Body of pancreas (tissue), 4 donors: ENCODE data around the gene CDHR5. TPM values are rescaled to one million over a fixed set of nuclear protein-coding genes. Genes with fewer than 3 reads are reported as not detected.
A peak's percentile ranks its signal among the peaks of the same experiment; 100 is the strongest.

Experiments
- ATAC-seq: fragments of 150-250 bp; one replicate; pipeline ENCODE4 v1.9.1; 2016
- DNase-seq, 4 donors: peaks; one replicate each; pipeline ENCODE4 v3.0.0-alpha.2; 2019
- H3K27ac ChIP-seq, 4 donors: fragments of 200-600 bp; sonication (generic); 1 replicate in 3 of 4; 2 replicates in 1 of 4; pipeline versions ENCODE4 v1.5.1 to v1.6.1; 2016 to 2019; ENCODE audit warnings: mild to moderate bottlenecking in 1 of 4, mixed read lengths in 1 of 4, moderate library complexity in 1 of 4
- H3K27me3 ChIP-seq, 2 donors: fragments of 200-600 bp; sonication (generic); one replicate each; pipeline ENCODE4 v1.6.0; 2016; ENCODE audit warnings: mild to moderate bottlenecking in 1 of 2
- H3K36me3 ChIP-seq, 2 donors: fragments of 200-600 bp; sonication (generic); replicated peaks in 1 of 2; 2 replicates each; pipeline ENCODE4 v1.5.1; 2016; ENCODE audit warnings: low read depth in 2 of 2; ENCODE audit not compliant: insufficient read depth in 1 of 2
- H3K4me1 ChIP-seq: fragments of 200-600 bp; sonication (generic); one replicate; pipeline ENCODE4 v1.6.0; 2016
- H3K4me3 ChIP-seq, 2 donors: fragments of 200-600 bp; sonication (generic); 1 replicate in 1 of 2; 2 replicates in 1 of 2; pipeline ENCODE4 v1.5.1; 2016 to 2019
- H3K9me3 ChIP-seq, 3 donors: fragments of 200-600 bp; sonication (generic); 1 replicate in 2 of 3; 2 replicates in 1 of 3; pipeline ENCODE4 v1.5.1; 2016
- POLR2A ChIP-seq, 3 donors: fragments of 450-650 bp; IDR thresholded peaks; one replicate each; pipeline ENCODE4 v1.6.1; 2016; ENCODE audit warnings: antibody characterized with exemption in 3 of 3, mild to moderate bottlenecking in 2 of 3
- WGBS, 2 donors: methylation state at CpG; one replicate each; pipeline ENCODE4 v1.1.5; 2017; 5-methylcytosine and 5-hydroxymethylcytosine counted together
- intact Hi-C: fragments of 100-400 bp; cut with DNase I; formaldehyde crosslinking; loops from one replicate; pipeline ENCODE4 v1.15.1; 2023
- total RNA-seq, 2 donors: library from RNA; depleted of rRNA; stranded (reverse); fragments of >200 nt; gene quantifications; one replicate each; pipeline ENCODE4 v1.1.0, GENCODE V29; 2016
- TF ChIP-seq, protein P1 (sequence below), 7 experiments: fragments of 450-650 bp in 4 of 7; fragments of 200-600 bp in 3 of 7; sonication (generic) in 3 of 7; IDR thresholded peaks; one replicate each; pipeline ENCODE4 v1.5.1; 2016 to 2019; ENCODE audit warnings: antibody characterized with exemption in 7 of 7

CDHR5 gene
- total RNA-seq, 2 donors from 2014 or later: 14.5 TPM; not detected in 1

DNA sequence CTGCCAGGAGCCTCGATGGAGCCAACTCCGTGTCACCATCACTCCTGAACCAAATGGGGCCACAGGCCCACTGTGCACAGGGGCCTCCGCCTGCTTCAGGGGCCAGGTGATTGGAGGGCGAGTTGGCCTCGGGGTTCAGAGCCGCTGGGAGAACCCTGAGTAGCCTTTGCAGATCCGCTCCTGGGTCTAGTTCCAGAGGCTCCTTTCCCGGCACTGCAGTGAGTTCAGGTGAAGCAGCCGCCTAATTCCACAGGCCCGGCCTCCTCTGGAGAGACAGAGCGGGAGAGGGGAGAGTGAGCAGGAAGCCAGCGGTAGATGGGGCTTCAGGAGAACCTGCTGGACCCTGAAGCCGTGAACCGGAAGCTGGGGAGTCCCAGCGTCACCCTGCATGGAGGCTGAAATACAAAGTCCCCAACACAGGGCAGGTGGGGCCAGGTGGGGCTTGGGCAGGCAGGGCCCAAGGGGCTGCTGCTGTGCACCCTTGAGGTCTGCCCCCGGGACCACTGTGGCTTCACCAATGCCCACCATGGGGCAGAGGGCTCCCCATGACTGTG is 34.9 kb upstream of the CDHR5 start:
- ATAC-seq (no peak), DNase-seq (no peak)
- 93 to 97% methylated on average over 15 to 16 of the region's 16 CpGs for WGBS, 2 donors

DNA sequence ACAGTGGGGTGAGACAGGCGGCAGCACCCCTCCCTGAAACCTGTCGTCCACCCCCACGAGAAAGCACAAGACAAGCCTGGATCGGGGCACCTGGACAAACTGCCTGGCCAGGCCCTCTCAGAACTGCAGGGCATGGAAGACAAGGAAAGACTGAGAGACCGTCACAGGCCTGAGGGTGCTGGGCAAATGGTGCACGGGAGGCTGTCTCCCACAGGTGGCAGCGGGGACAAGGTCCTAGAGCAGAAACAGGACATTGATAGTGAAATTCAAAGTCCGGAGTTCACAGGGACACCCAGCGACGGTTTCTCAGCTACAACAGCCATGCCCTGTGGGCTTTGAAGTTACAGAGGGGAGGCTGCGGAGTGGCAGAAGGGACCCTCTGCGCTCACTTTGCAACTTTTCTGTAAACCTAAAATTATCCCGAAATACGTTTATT is 33.0 kb upstream of the CDHR5 start:
- intact Hi-C loops: loop anchor here (5.0 kb wide), 1 partner anchor 65 kb away; no protein-coding TSS in a partner anchor
- TF ChIP-seq, protein P1, sequence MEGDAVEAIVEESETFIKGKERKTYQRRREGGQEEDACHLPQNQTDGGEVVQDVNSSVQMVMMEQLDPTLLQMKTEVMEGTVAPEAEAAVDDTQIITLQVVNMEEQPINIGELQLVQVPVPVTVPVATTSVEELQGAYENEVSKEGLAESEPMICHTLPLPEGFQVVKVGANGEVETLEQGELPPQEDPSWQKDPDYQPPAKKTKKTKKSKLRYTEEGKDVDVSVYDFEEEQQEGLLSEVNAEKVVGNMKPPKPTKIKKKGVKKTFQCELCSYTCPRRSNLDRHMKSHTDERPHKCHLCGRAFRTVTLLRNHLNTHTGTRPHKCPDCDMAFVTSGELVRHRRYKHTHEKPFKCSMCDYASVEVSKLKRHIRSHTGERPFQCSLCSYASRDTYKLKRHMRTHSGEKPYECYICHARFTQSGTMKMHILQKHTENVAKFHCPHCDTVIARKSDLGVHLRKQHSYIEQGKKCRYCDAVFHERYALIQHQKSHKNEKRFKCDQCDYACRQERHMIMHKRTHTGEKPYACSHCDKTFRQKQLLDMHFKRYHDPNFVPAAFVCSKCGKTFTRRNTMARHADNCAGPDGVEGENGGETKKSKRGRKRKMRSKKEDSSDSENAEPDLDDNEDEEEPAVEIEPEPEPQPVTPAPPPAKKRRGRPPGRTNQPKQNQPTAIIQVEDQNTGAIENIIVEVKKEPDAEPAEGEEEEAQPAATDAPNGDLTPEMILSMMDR (IDR thresholded peaks at IDR 0.05): peak in 1 of 7 experiments; percentile 16
- no peak for TF ChIP-seq POLR2A (IDR thresholded peaks at IDR 0.05)
- Histone ChIP-seq H3K4me3 (no peak overlapping the region), H3K36me3 (peaks cover 0 to 5% of the 10 kb centered on the region in 2 donors), H3K4me1 (peaks cover 10% of the 10 kb centered on the region), H3K27ac (no peak overlapping the region), H3K9me3 (no peaks in the 10 kb centered on the region), H3K27me3 (no peaks in the 10 kb centered on the region)
- DNase-seq (peak in 2 of 4 donors; percentile 48 to 51), ATAC-seq (no peak)
- WGBS, 2 donors: 56 to 66% methylated on average over 9 to 14 of the region's 14 CpGs

More for the DNA sequence above, 34.9 kb upstream of the CDHR5 start:
- H3K4me1 ChIP-seq: peaks cover 10% of the 10 kb centered on the region
- no peak overlapping the region for H3K27ac ChIP-seq
- H3K27me3 ChIP-seq: no peaks in the 10 kb centered on the region
- intact Hi-C loops: loop anchor here (5.0 kb wide), 1 partner anchor 63 kb away; no protein-coding TSS in a partner anchor
- H3K9me3 ChIP-seq: no peaks in the 10 kb centered on the region
- TF ChIP-seq POLR2A (IDR thresholded peaks at IDR 0.05): no peak
- TF ChIP-seq, protein P1 (IDR thresholded peaks at IDR 0.05): no peak
- no peak overlapping the region for H3K4me3 ChIP-seq
- H3K36me3 ChIP-seq: peaks cover 0 to 3% of the 10 kb centered on the region in 2 donors

DNA sequence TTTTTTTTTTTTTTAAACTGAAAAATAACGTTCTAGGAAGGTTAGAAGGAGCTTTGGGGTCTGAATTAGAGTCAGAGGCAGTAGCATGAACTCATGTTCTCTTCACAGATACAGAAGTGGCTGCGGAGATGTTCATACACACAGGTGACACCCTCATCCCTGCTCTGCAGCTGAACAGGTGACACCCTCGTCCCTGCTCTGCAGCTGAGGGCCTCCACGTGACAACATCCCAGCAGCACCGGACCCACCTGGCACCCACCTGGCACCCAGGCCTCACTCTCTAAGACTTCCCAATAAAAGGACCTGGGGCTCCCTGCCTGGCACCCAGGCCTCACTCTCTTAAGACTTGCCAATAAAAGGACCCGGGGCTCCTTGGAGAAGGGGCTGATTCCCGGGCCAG is 32.1 kb upstream of the CDHR5 start:
- 83 to 85% methylated on average over 4 to 7 of the region's 7 CpGs for WGBS, 2 donors
- Histone ChIP-seq H3K36me3 (peaks cover 0 to 5% of the 10 kb centered on the region in 2 donors), H3K27ac (no peak overlapping the region), H3K4me1 (peaks cover 10% of the 10 kb centered on the region), H3K9me3 (no peaks in the 10 kb centered on the region), H3K27me3 (no peaks in the 10 kb centered on the region), H3K4me3 (no peak overlapping the region)
- TF ChIP-seq, protein P1 (IDR thresholded peaks at IDR 0.05): no peak
- no peak for TF ChIP-seq POLR2A (IDR thresholded peaks at IDR 0.05)
- DNase-seq (no peak), ATAC-seq (no peak)
- intact Hi-C loops: loop anchor here (5.0 kb wide), 1 partner anchor 65 kb away; no protein-coding TSS in a partner anchor

DNA sequence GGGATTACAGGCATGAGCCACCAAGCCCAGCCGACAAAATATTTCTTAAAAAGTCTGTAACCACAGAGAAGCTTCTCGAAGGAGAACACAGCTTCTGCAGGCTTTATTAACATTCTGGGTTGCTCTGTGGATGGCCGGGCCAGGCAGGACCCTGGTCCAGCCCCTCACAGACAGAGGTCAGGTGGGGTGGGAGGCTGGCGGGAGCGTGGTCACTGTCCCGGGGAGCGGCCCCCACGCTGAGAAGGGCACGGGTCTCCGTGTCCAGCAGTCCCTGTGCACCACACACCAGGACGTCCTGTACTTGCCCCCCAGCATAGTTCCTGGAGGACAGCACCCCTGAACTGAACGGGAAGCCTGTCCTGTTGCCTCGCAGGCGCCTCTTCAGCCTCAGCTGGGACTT is 31.7 kb upstream of the CDHR5 start:
- intact Hi-C loops: loop anchor here (5.0 kb wide), 1 partner anchor 66 kb away; no protein-coding TSS in a partner anchor
- DNase-seq (no peak), ATAC-seq (no peak)
- WGBS, 2 donors: 90 to 94% methylated on average over 11 to 14 of the region's 14 CpGs
- peaks cover 0 to 5% of the 10 kb centered on the region in 2 donors for H3K36me3 ChIP-seq
- H3K27ac ChIP-seq: no peak overlapping the region
- H3K9me3 ChIP-seq: no peaks in the 10 kb centered on the region
- TF ChIP-seq, protein P1 (IDR thresholded peaks at IDR 0.05): no peak
- no peak for TF ChIP-seq POLR2A (IDR thresholded peaks at IDR 0.05)
- H3K4me3 ChIP-seq: no peak overlapping the region
- H3K4me1 ChIP-seq: peaks cover 10% of the 10 kb centered on the region
- H3K27me3 ChIP-seq: no peaks in the 10 kb centered on the region
